Activated B cell treated with CpG ODN at 0.5 μM for 24 hours (primary cell): ENCODE results near the gene CD200R1L. TPM values are rescaled to one million over a fixed set of nuclear protein-coding genes. Genes with fewer than 3 reads are reported as not detected.
A peak's percentile ranks its signal among the peaks of the same experiment; 100 is the strongest.

Experiments
- ATAC-seq: fragments of 200-7000 bp; cut with Tn5 transposase; one replicate; pipeline ENCODE4 v1.10.0; 2021; ENCODE audit warnings: low read depth, mild to moderate bottlenecking, moderate library complexity
- CTCF ChIA-PET: fragments of 350-600 bp; sonication (Branson Sonifier 250); formaldehyde crosslinking; loops from one replicate; lab custom pipeline; 2021; ENCODE audit warnings: antibody characterized with exemption; lab: Charles Lee
- POLR2A ChIA-PET: fragments of 350-600 bp; sonication (Branson Sonifier 250); formaldehyde crosslinking; loops from one replicate; lab custom pipeline; 2021; ENCODE audit warnings: antibody characterized with exemption; lab: Charles Lee
- DNase-seq: peaks from one replicate; pipeline ENCODE4 v3.0.0; 2022
- H3K27ac Mint-ChIP-seq: one replicate; pipeline ENCODE4 v1.8.0; 2020; ENCODE audit warnings: mixed read lengths
- H3K27me3 Mint-ChIP-seq: one replicate; pipeline ENCODE4 v1.8.0; 2021; ENCODE audit warnings: mixed read lengths
- H3K36me3 Mint-ChIP-seq: one replicate; pipeline ENCODE4 v1.8.0; 2021; ENCODE audit warnings: low read depth, mixed read lengths
- H3K4me1 Mint-ChIP-seq: one replicate; pipeline ENCODE4 v1.8.0; 2021; ENCODE audit warnings: mixed read lengths
- H3K4me3 Mint-ChIP-seq: one replicate; pipeline ENCODE4 v1.8.0; 2020; ENCODE audit warnings: mild to moderate bottlenecking, mixed read lengths
- H3K9me3 Mint-ChIP-seq: one replicate; pipeline ENCODE4 v1.8.0; 2020; ENCODE audit warnings: mixed read lengths
- intact Hi-C: fragments of 100-400 bp; cut with micrococcal nuclease; formaldehyde crosslinking; loops from one replicate; pipeline ENCODE4 v1.15.1; 2024
- total RNA-seq: library from RNA; stranded (reverse); gene quantifications from 2 replicates; pipeline ENCODE4 v1.2.3, GENCODE V29; 2022
- TF ChIP-seq, protein P1 (sequence below): fragments of 200-600 bp; IDR thresholded peaks from one replicate; pipeline ENCODE4 v1.8.0; 2022; ENCODE audit warnings: antibody characterized with exemption, mild to moderate bottlenecking

Gene CD200R1L
- total RNA-seq, 1 donor from 2014 or later, result not detected

GRCh38 chr3:112767177-112767576 lies 79.5 kb downstream of the CD200R1L start:
- ChIA-PET POLR2A (interaction anchor here (0.7 to 1.4 kb wide), 2 partner anchors 9 to 46 kb away, joined by 4 read pairs; no protein-coding TSS in a partner anchor), CTCF (interaction anchor here (0.8 kb wide), 1 partner anchor 212 kb away, joined by 3 read pairs; no protein-coding TSS in a partner anchor)
- no peaks in the 10 kb centered on the region for H3K27me3 Mint-ChIP-seq
- H3K27ac Mint-ChIP-seq, result peak overlapping the region; percentile 44
- intact Hi-C loops, result loop anchor here (1.0 to 5.0 kb wide), 4 partner anchors 9 to 90 kb away; no protein-coding TSS in a partner anchor
- peak; percentile 97 for ATAC-seq
- no peaks in the 10 kb centered on the region for H3K36me3 Mint-ChIP-seq
- TF ChIP-seq, protein P1, sequence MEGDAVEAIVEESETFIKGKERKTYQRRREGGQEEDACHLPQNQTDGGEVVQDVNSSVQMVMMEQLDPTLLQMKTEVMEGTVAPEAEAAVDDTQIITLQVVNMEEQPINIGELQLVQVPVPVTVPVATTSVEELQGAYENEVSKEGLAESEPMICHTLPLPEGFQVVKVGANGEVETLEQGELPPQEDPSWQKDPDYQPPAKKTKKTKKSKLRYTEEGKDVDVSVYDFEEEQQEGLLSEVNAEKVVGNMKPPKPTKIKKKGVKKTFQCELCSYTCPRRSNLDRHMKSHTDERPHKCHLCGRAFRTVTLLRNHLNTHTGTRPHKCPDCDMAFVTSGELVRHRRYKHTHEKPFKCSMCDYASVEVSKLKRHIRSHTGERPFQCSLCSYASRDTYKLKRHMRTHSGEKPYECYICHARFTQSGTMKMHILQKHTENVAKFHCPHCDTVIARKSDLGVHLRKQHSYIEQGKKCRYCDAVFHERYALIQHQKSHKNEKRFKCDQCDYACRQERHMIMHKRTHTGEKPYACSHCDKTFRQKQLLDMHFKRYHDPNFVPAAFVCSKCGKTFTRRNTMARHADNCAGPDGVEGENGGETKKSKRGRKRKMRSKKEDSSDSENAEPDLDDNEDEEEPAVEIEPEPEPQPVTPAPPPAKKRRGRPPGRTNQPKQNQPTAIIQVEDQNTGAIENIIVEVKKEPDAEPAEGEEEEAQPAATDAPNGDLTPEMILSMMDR, result no peak
- no peak for DNase-seq
- H3K4me3 Mint-ChIP-seq, result peak overlapping the region; percentile 25
- H3K4me1 Mint-ChIP-seq, result peaks cover 37% of the 10 kb centered on the region
- no peaks in the 10 kb centered on the region for H3K9me3 Mint-ChIP-seq

Other genes with a start within 250 kb of the CD200R1L start
- not detected in 2 replicates for gene CCDC80, start 205.7 kb downstream of the CD200R1L start, total RNA-seq
- 3.3 and 4.1 TPM in 2 replicates for gene CD200R1, start 128.2 kb upstream of the CD200R1L start, total RNA-seq
- 14.3 and 18.1 TPM in 2 replicates for gene GTPBP8, start 144.1 kb upstream of the CD200R1L start, total RNA-seq